ENCODE measurements around the gene MYO9B.

DNA sequence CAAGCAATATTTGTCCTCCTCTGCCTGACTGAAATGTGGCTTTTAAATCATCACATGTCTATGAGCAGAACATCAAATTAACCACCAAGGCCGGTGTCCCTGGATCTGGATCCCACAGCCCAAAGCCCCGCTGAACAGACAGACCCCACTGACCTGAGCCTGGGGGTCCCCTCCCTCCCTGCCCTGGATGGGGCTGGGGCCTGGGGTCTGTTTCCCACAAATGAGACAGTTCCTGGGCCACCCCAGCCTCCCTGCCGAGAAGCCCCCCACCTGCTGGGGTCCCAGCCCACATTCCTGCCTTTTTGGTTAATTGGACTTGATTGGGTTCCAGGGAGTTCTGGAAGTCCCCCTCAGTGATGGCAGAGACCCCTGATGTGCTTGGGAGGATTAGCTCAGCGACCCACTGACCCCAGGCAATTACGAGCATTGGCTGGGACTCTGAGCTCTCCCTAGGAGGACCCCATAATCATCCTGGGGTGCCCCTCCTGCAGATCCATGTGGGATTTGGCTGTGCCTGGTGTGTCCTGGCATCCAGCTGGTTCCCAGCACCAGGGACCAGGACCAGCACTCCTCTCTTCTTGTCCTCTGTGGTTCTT lies 29.6 kb upstream of the MYO9B start:
- TF ChIP-seq, protein P1, sequence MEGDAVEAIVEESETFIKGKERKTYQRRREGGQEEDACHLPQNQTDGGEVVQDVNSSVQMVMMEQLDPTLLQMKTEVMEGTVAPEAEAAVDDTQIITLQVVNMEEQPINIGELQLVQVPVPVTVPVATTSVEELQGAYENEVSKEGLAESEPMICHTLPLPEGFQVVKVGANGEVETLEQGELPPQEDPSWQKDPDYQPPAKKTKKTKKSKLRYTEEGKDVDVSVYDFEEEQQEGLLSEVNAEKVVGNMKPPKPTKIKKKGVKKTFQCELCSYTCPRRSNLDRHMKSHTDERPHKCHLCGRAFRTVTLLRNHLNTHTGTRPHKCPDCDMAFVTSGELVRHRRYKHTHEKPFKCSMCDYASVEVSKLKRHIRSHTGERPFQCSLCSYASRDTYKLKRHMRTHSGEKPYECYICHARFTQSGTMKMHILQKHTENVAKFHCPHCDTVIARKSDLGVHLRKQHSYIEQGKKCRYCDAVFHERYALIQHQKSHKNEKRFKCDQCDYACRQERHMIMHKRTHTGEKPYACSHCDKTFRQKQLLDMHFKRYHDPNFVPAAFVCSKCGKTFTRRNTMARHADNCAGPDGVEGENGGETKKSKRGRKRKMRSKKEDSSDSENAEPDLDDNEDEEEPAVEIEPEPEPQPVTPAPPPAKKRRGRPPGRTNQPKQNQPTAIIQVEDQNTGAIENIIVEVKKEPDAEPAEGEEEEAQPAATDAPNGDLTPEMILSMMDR (conservative IDR thresholded peaks at IDR 0.05 in 1 of 2, IDR thresholded peaks at IDR 0.05 in 1 of 2; ENCODE audit: extremely low read depth in 1 of 2, insufficient read depth in 1 of 2, low read depth in 1 of 2, low read length in 2 of 2) = no peak
- TF ChIP-seq EZH2 (IDR thresholded peaks at IDR 0.05; ENCODE audit: borderline replicate concordance, low read length) = no peak

Data from mammary epithelial cell (primary cell).